A673 (cell line): ENCODE data around the gene ZSWIM9.

Source experiments
- EZH2 ChIP-seq: fragments of 200-600 bp; sonication (generic); IDR thresholded peaks from 2 replicates; pipeline ENCODE4 v1.6.1; 2017; ENCODE audit warnings: borderline replicate concordance, low read depth, mild to moderate bottlenecking, mixed read lengths, antibody characterized with exemption, low read length; ENCODE audit not compliant: poor library complexity, severe bottlenecking
- TF ChIP-seq, protein P1 (sequence below): fragments of 300-800, 200-600 bp; sonication (generic); conservative IDR thresholded peaks from 2 replicates; pipeline ENCODE4 v1.5.1; 2017; ENCODE audit warnings: low read depth, mild to moderate bottlenecking, antibody characterized with exemption, low read length, moderate library complexity, mixed read lengths

DNA sequence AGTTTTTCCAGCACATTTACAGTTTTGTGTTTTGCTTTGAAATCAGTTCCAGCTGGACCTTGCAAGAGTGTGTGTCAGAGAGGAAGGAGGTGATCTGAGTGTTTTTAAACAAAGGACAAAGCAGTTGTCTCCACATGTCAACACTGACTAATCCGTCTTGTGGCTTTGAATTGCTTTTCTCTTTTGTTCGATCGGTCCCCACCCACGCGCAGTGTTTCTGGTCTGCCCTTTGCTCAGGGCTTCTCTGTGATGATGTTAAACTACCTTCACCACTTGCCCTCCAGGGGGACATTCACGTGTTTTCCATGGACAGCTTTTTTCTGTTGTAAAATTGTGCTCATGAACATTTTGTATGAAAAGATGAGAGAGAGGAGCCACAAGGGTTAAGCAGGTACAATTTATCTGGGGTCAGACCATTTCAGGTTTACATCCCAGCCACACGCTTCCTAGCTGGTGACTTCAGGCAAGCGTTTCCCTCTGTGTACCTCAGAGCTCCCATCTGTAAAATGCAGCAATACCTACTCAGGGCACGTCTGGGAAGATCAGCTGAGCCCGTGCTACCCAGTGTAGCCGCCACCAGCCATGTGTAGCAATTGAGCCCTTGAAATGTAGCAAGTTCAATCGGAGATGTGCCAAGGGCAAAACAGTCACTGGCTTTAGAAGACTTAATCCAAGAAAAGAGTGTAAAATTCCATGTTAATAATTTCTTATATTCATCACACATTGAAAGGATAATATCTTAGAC, 46.4 kb upstream of the ZSWIM9 start:
- TF ChIP-seq, protein P1, sequence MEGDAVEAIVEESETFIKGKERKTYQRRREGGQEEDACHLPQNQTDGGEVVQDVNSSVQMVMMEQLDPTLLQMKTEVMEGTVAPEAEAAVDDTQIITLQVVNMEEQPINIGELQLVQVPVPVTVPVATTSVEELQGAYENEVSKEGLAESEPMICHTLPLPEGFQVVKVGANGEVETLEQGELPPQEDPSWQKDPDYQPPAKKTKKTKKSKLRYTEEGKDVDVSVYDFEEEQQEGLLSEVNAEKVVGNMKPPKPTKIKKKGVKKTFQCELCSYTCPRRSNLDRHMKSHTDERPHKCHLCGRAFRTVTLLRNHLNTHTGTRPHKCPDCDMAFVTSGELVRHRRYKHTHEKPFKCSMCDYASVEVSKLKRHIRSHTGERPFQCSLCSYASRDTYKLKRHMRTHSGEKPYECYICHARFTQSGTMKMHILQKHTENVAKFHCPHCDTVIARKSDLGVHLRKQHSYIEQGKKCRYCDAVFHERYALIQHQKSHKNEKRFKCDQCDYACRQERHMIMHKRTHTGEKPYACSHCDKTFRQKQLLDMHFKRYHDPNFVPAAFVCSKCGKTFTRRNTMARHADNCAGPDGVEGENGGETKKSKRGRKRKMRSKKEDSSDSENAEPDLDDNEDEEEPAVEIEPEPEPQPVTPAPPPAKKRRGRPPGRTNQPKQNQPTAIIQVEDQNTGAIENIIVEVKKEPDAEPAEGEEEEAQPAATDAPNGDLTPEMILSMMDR = no peak; the same call in 1 of the 2 replicates
- TF ChIP-seq EZH2 = no peak
